Stomach (tissue), 4 donors: ENCODE data around the gene RFX6.

Experiments
- CTCF ChIP-seq, 7 experiments: fragments of 450-650 bp in 4 of 7; fragments of 200-600 bp in 3 of 7; sonication (generic) in 3 of 7; IDR thresholded peaks; one replicate each; pipeline ENCODE4 v1.5.1; 2016 to 2019; ENCODE audit warnings: antibody characterized with exemption in 7 of 7, control low read depth in 2 of 7, mild to moderate bottlenecking in 1 of 7
- EP300 ChIP-seq: sonication (generic); formaldehyde crosslinking; IDR thresholded peaks from one replicate; pipeline ENCODE4 v1.6.1; 2017; ENCODE audit warnings: antibody characterized with exemption
- POLR2A ChIP-seq, 4 donors: fragments of 450-650 bp; IDR thresholded peaks; one replicate each; pipeline ENCODE4 v1.6.1; 2016; ENCODE audit warnings: antibody characterized with exemption in 4 of 4, control low read depth in 2 of 4, mild to moderate bottlenecking in 1 of 4, moderate library complexity in 1 of 4
- POLR2AphosphoS5 ChIP-seq, 3 donors: sonication (generic); formaldehyde crosslinking; IDR thresholded peaks; one replicate each; pipeline ENCODE4 v1.6.1; 2016; ENCODE audit warnings: antibody characterized with exemption in 3 of 3

GRCh38 chr6:116836606-116837342, 40.3 kb upstream of the RFX6 start:
- TF ChIP-seq CTCF (IDR thresholded peaks at IDR 0.05), result no peak
- TF ChIP-seq POLR2AphosphoS5 (IDR thresholded peaks at IDR 0.05), result no peak
- TF ChIP-seq POLR2A (IDR thresholded peaks at IDR 0.05), result no peak
- TF ChIP-seq EP300, result no peak
